Measurements from ENCODE around the gene TPK1. TPM values are rescaled to one million over a fixed set of nuclear protein-coding genes. Genes with fewer than 3 reads are reported as not detected.
"Not testable (repeated sequence)": the region's sequence is repeated elsewhere in the genome, so short reads cannot be mapped to it uniquely, and the experiment has no call there.

TPK1 gene
- total RNA-seq, 6 donors from 2014 or later: 4.2 to 12.3 (median 9.1) TPM

- Histone ChIP-seq H3K27ac (no peak overlapping the region), H3K4me1 (no peaks in the 10 kb centered on the region), H3K27me3 (no peaks in the 10 kb centered on the region), H3K4me3 (no peak overlapping the region), H3K9me3 (no peaks in the 10 kb centered on the region), H3K36me3 (no peaks in the 10 kb centered on the region)
- TF ChIP-seq POLR2A (IDR thresholded peaks at IDR 0.05) (no peak), CTCF (IDR thresholded peaks at IDR 0.05) (peak in 5 of 6 experiments; percentile 26 to 62 (median 46)), EP300 (IDR thresholded peaks at IDR 0.05) (no peak)
- DNase-seq: peak in 1 of 2 donors; percentile 37
- ATAC-seq (ENCODE audit: low FRiP score in 2 of 2): peak in 1 of 2 donors; percentile 49
- 81 to 83% methylated on average over 4 of the region's 4 CpGs for WGBS, 2 donors
Observed at GRCh38 chr7:144437370-144438191, 398.3 kb downstream of the TPK1 start.

GRCh38 chr7:144436500-144436899 is 399.4 kb downstream of the TPK1 start:
- Histone ChIP-seq H3K27me3 (no peaks in the 10 kb centered on the region), H3K36me3 (no peaks in the 10 kb centered on the region), H3K27ac (no peak overlapping the region), H3K4me3 (no peak overlapping the region), H3K9me3 (no peaks in the 10 kb centered on the region), H3K4me1 (no peaks in the 10 kb centered on the region)
- TF ChIP-seq CTCF (IDR thresholded peaks at IDR 0.05) (no peak), EP300 (IDR thresholded peaks at IDR 0.05) (no peak), POLR2A (IDR thresholded peaks at IDR 0.05) (no peak), POLR2AphosphoS5 (IDR thresholded peaks at IDR 0.05) (no peak)
- ATAC-seq (ENCODE audit: low FRiP score in 2 of 2) (no peak), DNase-seq (no peak)
- 56 to 67% methylated on average over 9 of the region's 9 CpGs for WGBS, 2 donors

GRCh38 chr7:144428431-144428830 is 407.4 kb downstream of the TPK1 start:
- no peak overlapping the region for H3K27ac ChIP-seq
- TF ChIP-seq POLR2A (IDR thresholded peaks at IDR 0.05) (no peak), POLR2AphosphoS5 (IDR thresholded peaks at IDR 0.05) (no peak), EP300 (IDR thresholded peaks at IDR 0.05) (no peak), CTCF (IDR thresholded peaks at IDR 0.05) (no peak)
- peaks cover 0 to 15% (median 4%) of the 10 kb centered on the region in 4 donors for H3K9me3 ChIP-seq
- 78 to 89% methylated on average over 2 of the region's 2 CpGs for WGBS, 2 donors
- H3K27me3 ChIP-seq: no peaks in the 10 kb centered on the region
- DNase-seq: no peak
- no peak overlapping the region for H3K4me3 ChIP-seq
- no peaks in the 10 kb centered on the region for H3K4me1 ChIP-seq
- ATAC-seq (ENCODE audit: low FRiP score in 2 of 2): no peak
- H3K36me3 ChIP-seq: no peaks in the 10 kb centered on the region

- not testable (repeated sequence) for ATAC-seq (ENCODE audit: low FRiP score in 2 of 2); H3K27me3 ChIP-seq; H3K36me3 ChIP-seq; H3K4me1 ChIP-seq; DNase-seq; H3K27ac ChIP-seq; H3K4me3 ChIP-seq
- peaks cover 0 to 15% (median 4%) of the 10 kb centered on the region in 4 donors for H3K9me3 ChIP-seq
- WGBS, 2 donors: 38 to 60% methylated on average over 2 of the region's 2 CpGs
Observed at GRCh38 chr7:144427539-144427938, 408.3 kb downstream of the TPK1 start.

GRCh38 chr7:144418931-144419330 is 416.9 kb downstream of the TPK1 start:
- DNase-seq; H3K27me3 ChIP-seq; H3K4me1 ChIP-seq; H3K9me3 ChIP-seq; ATAC-seq (ENCODE audit: low FRiP score in 2 of 2); H3K36me3 ChIP-seq; H3K27ac ChIP-seq; H3K4me3 ChIP-seq: not testable (repeated sequence)
- WGBS, 2 donors: 65 to 76% methylated on average over 4 of the region's 4 CpGs

- no peak for ATAC-seq (ENCODE audit: low FRiP score in 2 of 2)
- Histone ChIP-seq H3K4me1 (no peaks in the 10 kb centered on the region), H3K27ac (no peak overlapping the region), H3K4me3 (no peak overlapping the region), H3K36me3 (no peaks in the 10 kb centered on the region), H3K27me3 (no peaks in the 10 kb centered on the region), H3K9me3 (no peaks in the 10 kb centered on the region)
- TF ChIP-seq EP300 (IDR thresholded peaks at IDR 0.05) (no peak), POLR2AphosphoS5 (IDR thresholded peaks at IDR 0.05) (no peak), POLR2A (IDR thresholded peaks at IDR 0.05) (no peak), CTCF (IDR thresholded peaks at IDR 0.05) (no peak)
- DNase-seq: no peak
Observed at GRCh38 chr7:144416341-144416740, 419.5 kb downstream of the TPK1 start.

Data from upper lobe of left lung (tissue), 6 donors.